Measurements from ENCODE around the gene ERBB2. TPM values are rescaled to one million over a fixed set of nuclear protein-coding genes. Genes with fewer than 3 reads are reported as not detected.
A peak's percentile ranks its signal among the peaks of the same experiment; 100 is the strongest.

Gene ERBB2
- total and polyA plus RNA-seq, 7 experiments from 2014 or later: 0.39 to 10.5 (median 5.8) TPM

GRCh38 chr17:39750131-39751015 lies 50.5 kb downstream of the ERBB2 start:
- Histone ChIP-seq H3K4me3 (ENCODE audit: low read length) (no peak overlapping the region), H3K27me3 (ENCODE audit: control insufficient read depth in 2 of 2, insufficient read depth in 2 of 2, low read length in 2 of 2) (no peaks in the 10 kb centered on the region), H3K27ac (ENCODE audit: low read depth, low read length) (no peak overlapping the region), H3K36me3 (ENCODE audit: control insufficient read depth in 2 of 3, insufficient read depth in 3 of 3, low read length in 3 of 3) (no peaks in the 10 kb centered on the region), H3K9me3 (ENCODE audit: control insufficient read depth in 2 of 3, low read length in 3 of 3) (no peaks in the 10 kb centered on the region), H3K4me1 (ENCODE audit: control insufficient read depth in 2 of 2, insufficient read depth in 2 of 2, low read length in 2 of 2) (peaks cover 14 to 19% of the 10 kb centered on the region in 2 donors)
- Mint-ChIP-seq H3K9me3 (peaks cover 0 to under 1% (median 0%) of the 10 kb centered on the region in 11 donors), H3K27ac (no peak overlapping the region), H3K4me3 (no peak overlapping the region), H3K36me3 (no peaks in the 10 kb centered on the region), H3K27me3 (no peaks in the 10 kb centered on the region), H3K4me1 (peaks cover 9 to 20% (median 15%) of the 10 kb centered on the region in 7 donors)
- no peak for DNase-seq
- ChIA-PET CTCF (interaction anchor here (1.1 to 3.3 kb wide), 3 partner anchors 111 to 128 kb away, joined by 3 to 27 read pairs (median 4); no protein-coding TSS in a partner anchor), POLR2A (interaction anchor here (0.7 to 2.1 kb wide), 3 partner anchors 19 to 69 kb away, joined by 4 to 8 read pairs (median 4); partner anchors contain the start of gene MIEN1)
- intact Hi-C loops (cut with micrococcal nuclease): loop anchor here in 1 of 2 donors (5.0 kb wide), 2 partner anchors 113 to 288 kb away; partner anchors contain the start of genes CDK12 and STARD3
- no peak for ATAC-seq

GRCh38 chr17:39751016-39751543 lies 51.2 kb downstream of the ERBB2 start:
- intact Hi-C loops (cut with micrococcal nuclease): loop anchor here in 1 of 2 donors (5.0 kb wide), 2 partner anchors 114 to 289 kb away; partner anchors contain the start of genes CDK12 and STARD3
- Histone ChIP-seq H3K27ac (ENCODE audit: low read depth, low read length) (no peak overlapping the region), H3K4me3 (ENCODE audit: low read length) (no peak overlapping the region), H3K27me3 (ENCODE audit: control insufficient read depth in 2 of 2, insufficient read depth in 2 of 2, low read length in 2 of 2) (no peaks in the 10 kb centered on the region), H3K4me1 (ENCODE audit: control insufficient read depth in 2 of 2, insufficient read depth in 2 of 2, low read length in 2 of 2) (peaks cover 21 to 26% of the 10 kb centered on the region in 2 donors), H3K36me3 (ENCODE audit: control insufficient read depth in 2 of 3, insufficient read depth in 3 of 3, low read length in 3 of 3) (no peaks in the 10 kb centered on the region), H3K9me3 (ENCODE audit: control insufficient read depth in 2 of 3, low read length in 3 of 3) (no peaks in the 10 kb centered on the region)
- Mint-ChIP-seq H3K27me3 (no peaks in the 10 kb centered on the region), H3K4me3 (no peak overlapping the region), H3K4me1 (peaks cover 16 to 27% (median 22%) of the 10 kb centered on the region in 7 donors), H3K36me3 (no peaks in the 10 kb centered on the region), H3K27ac (no peak overlapping the region), H3K9me3 (peaks cover 0 to 2% (median 0%) of the 10 kb centered on the region in 11 donors)
- ATAC-seq (no peak), DNase-seq (no peak)
- ChIA-PET POLR2A (interaction anchor here (0.7 kb wide), 1 partner anchor 21 kb away, joined by 4 read pairs; no protein-coding TSS in a partner anchor), CTCF (interaction anchor here (1.1 to 3.3 kb wide), 2 partner anchors 110 to 129 kb away, joined by 3 to 27 read pairs; no protein-coding TSS in a partner anchor)

GRCh38 chr17:39751637-39752036 lies 51.8 kb downstream of the ERBB2 start:
- Histone ChIP-seq H3K27ac (ENCODE audit: low read depth, low read length) (no peak overlapping the region), H3K9me3 (ENCODE audit: control insufficient read depth in 2 of 3, low read length in 3 of 3) (no peaks in the 10 kb centered on the region), H3K4me1 (ENCODE audit: control insufficient read depth in 2 of 2, insufficient read depth in 2 of 2, low read length in 2 of 2) (peaks cover 26 to 31% of the 10 kb centered on the region in 2 donors), H3K27me3 (ENCODE audit: control insufficient read depth in 2 of 2, insufficient read depth in 2 of 2, low read length in 2 of 2) (no peaks in the 10 kb centered on the region), H3K4me3 (ENCODE audit: low read length) (no peak overlapping the region), H3K36me3 (ENCODE audit: control insufficient read depth in 2 of 3, insufficient read depth in 3 of 3, low read length in 3 of 3) (no peaks in the 10 kb centered on the region)
- no peak for DNase-seq
- no peaks in the 10 kb centered on the region for H3K27me3 Mint-ChIP-seq
- ChIA-PET POLR2A (interaction anchor here (0.7 to 1.7 kb wide), 2 partner anchors 13 to 22 kb away, joined by 4 to 5 read pairs; no protein-coding TSS in a partner anchor), CTCF (interaction anchor here (0.6 to 3.3 kb wide), 3 partner anchors 110 to 276 kb away, joined by 3 to 27 read pairs (median 3); no protein-coding TSS in a partner anchor)
- no peak for ATAC-seq
- H3K36me3 Mint-ChIP-seq: no peaks in the 10 kb centered on the region
- intact Hi-C loops (cut with micrococcal nuclease): loop anchor here in 1 of 2 donors (5.0 kb wide), 2 partner anchors 114 to 289 kb away; partner anchors contain the start of genes CDK12 and STARD3
- peak overlapping the region in 3 of 10 donors; percentile 7 to 73 (median 42) for H3K4me3 Mint-ChIP-seq
- peaks cover 19 to 32% (median 28%) of the 10 kb centered on the region in 7 donors for H3K4me1 Mint-ChIP-seq
- H3K9me3 Mint-ChIP-seq: peaks cover 0 to 2% (median 0%) of the 10 kb centered on the region in 11 donors
- peak overlapping the region in 2 of 9 donors; percentile 9 to 99 for H3K27ac Mint-ChIP-seq

- H3K36me3 Mint-ChIP-seq: no peaks in the 10 kb centered on the region
- DNase-seq: no peak
- H3K27ac Mint-ChIP-seq: peak overlapping the region; percentile 65 to 99 (median 87)
- Histone ChIP-seq H3K27me3 (ENCODE audit: control insufficient read depth in 2 of 2, insufficient read depth in 2 of 2, low read length in 2 of 2) (no peaks in the 10 kb centered on the region), H3K4me1 (ENCODE audit: control insufficient read depth in 2 of 2, insufficient read depth in 2 of 2, low read length in 2 of 2) (peaks cover 34 to 39% of the 10 kb centered on the region in 2 donors), H3K27ac (ENCODE audit: low read depth, low read length) (no peak overlapping the region), H3K36me3 (ENCODE audit: control insufficient read depth in 2 of 3, insufficient read depth in 3 of 3, low read length in 3 of 3) (no peaks in the 10 kb centered on the region), H3K4me3 (ENCODE audit: low read length) (no peak overlapping the region), H3K9me3 (ENCODE audit: control insufficient read depth in 2 of 3, low read length in 3 of 3) (no peaks in the 10 kb centered on the region)
- ChIA-PET CTCF (interaction anchor here (0.6 to 3.3 kb wide), 4 partner anchors 45 to 276 kb away, joined by 3 to 27 read pairs (median 4); no protein-coding TSS in a partner anchor), POLR2A (interaction anchor here (0.9 to 1.7 kb wide), 9 partner anchors 12 to 174 kb away, joined by 3 to 7 read pairs (median 5); partner anchors contain the start of gene MIEN1)
- no peaks in the 10 kb centered on the region for H3K27me3 Mint-ChIP-seq
- H3K9me3 Mint-ChIP-seq: peaks cover 0 to 2% (median 0%) of the 10 kb centered on the region in 11 donors
- peak overlapping the region; percentile 42 to 84 (median 76) for H3K4me3 Mint-ChIP-seq
- intact Hi-C loops (cut with micrococcal nuclease): loop anchor here in 1 of 2 donors (5.0 kb wide), 2 partner anchors 115 to 290 kb away; partner anchors contain the start of genes CDK12 and STARD3
- peaks cover 22 to 40% (median 33%) of the 10 kb centered on the region in 7 donors for H3K4me1 Mint-ChIP-seq
- no peak for ATAC-seq
These were observed 52.5 kb downstream of the ERBB2 start for GRCh38 chr17:39752241-39752881.

DNA sequence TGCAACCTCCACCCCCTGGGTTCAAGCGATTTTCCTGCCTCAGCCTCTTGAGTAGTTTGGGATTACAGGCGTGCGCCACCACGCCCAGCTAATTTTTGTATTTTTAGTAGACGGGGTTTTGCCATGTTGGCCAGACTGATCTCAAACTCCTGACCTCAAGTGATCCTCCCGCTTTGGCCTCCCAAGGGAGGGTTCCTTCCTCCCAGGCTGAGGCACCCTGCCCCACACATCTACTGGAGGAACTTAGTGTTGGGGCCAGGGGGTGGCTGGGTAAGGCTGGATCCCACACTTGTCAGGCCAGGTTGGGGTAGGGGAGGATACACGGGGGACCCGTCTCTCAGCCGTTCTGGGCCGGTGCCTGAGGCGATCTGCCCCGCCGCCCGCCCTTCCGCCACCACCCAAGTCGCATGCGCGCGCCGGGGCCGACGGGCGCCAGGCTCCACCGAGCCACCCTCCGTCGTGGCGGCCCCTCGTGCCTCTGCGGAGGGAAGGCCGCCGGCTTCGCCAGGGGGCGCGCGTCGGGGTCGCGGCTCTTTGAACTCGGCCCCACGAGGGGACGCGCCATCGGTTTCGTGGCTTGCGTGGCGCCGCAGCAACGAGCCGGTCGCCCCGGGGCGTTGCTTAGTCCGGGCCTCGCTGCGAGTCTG lies 53.8 kb downstream of the ERBB2 start:
- CTCF ChIA-PET: interaction anchor here (0.8 to 3.3 kb wide), 3 partner anchors 19 to 131 kb away, joined by 3 to 27 read pairs (median 4); no protein-coding TSS in a partner anchor
- Histone ChIP-seq H3K36me3 (ENCODE audit: control insufficient read depth in 2 of 3, insufficient read depth in 3 of 3, low read length in 3 of 3) (no peaks in the 10 kb centered on the region), H3K9me3 (ENCODE audit: control insufficient read depth in 2 of 3, low read length in 3 of 3) (no peaks in the 10 kb centered on the region), H3K27ac (ENCODE audit: low read depth, low read length) (peak overlapping the region; percentile 87), H3K27me3 (ENCODE audit: control insufficient read depth in 2 of 2, insufficient read depth in 2 of 2, low read length in 2 of 2) (no peaks in the 10 kb centered on the region), H3K4me1 (ENCODE audit: control insufficient read depth in 2 of 2, insufficient read depth in 2 of 2, low read length in 2 of 2) (peaks cover 43 to 51% of the 10 kb centered on the region in 2 donors), H3K4me3 (ENCODE audit: low read length) (peak overlapping the region; percentile 69)
- Mint-ChIP-seq H3K4me3 (peak overlapping the region; percentile 67 to 92 (median 84)), H3K27me3 (no peaks in the 10 kb centered on the region), H3K36me3 (no peaks in the 10 kb centered on the region), H3K9me3 (peaks cover 0 to 2% (median 0%) of the 10 kb centered on the region in 11 donors), H3K27ac (peak overlapping the region; percentile 78 to 99 (median 95)), H3K4me1 (peaks cover 32 to 52% (median 46%) of the 10 kb centered on the region in 7 donors)
- DNase-seq (peak in 2 of 9 donors; percentile 66 to 76), ATAC-seq (peak; percentile 27)
- intact Hi-C loops (cut with micrococcal nuclease): loop anchor here (1.0 to 5.0 kb wide), 20 partner anchors 17 to 291 kb away; partner anchors contain the start of genes IKZF3 (in 2 of the 2), LRRC3C (in 2 of the 2), MIEN1 (in 2 of the 2) and ORMDL3 (in 2 of the 2)
- POLR2A ChIA-PET: interaction anchor here (0.7 to 1.7 kb wide), 10 partner anchors 15 to 719 kb away, joined by 3 to 7 read pairs (median 4); partner anchors contain the start of gene MIEN1

All from naive thymus-derived CD4-positive, alpha-beta T cell (primary cell).